ENCODE measurements around the gene SORCS2. TPM values are rescaled to one million over a fixed set of nuclear protein-coding genes. Genes with fewer than 3 reads are reported as not detected.

SORCS2 gene
- total RNA-seq, 1 experiment from 2014 or later, result 0.06 TPM

GRCh38 chr4:7353846-7354610 is 161.7 kb downstream of the SORCS2 start:
- POLR2A ChIA-PET (ENCODE audit: low non-redundant PET), result no interaction called here

GRCh38 chr4:7354927-7355326 is 162.6 kb downstream of the SORCS2 start:
- H3K4me1 ChIP-seq (ENCODE audit: insufficient read depth, low read length, poor library complexity, severe bottlenecking), result no peaks in the 10 kb centered on the region
- no peak for DNase-seq (ENCODE audit: low spot score)
- no TSS peak for BruUV-seq (replicated peaks)
- POLR2A ChIA-PET (ENCODE audit: low non-redundant PET), result no interaction called here
- no peak overlapping the region for H3K27ac ChIP-seq (ENCODE audit: low read depth, low read length, poor library complexity, severe bottlenecking)
- H3K4me3 ChIP-seq (ENCODE audit: low read depth, low read length, poor library complexity, severe bottlenecking), result no peak overlapping the region
- no peaks in the 10 kb centered on the region for H3K36me3 ChIP-seq (ENCODE audit: insufficient read depth, low read length, poor library complexity, severe bottlenecking)
- TF ChIP-seq CTCF (conservative IDR thresholded peaks at IDR 0.05; ENCODE audit: low read depth, low read length) (no peak), EZH2 (IDR thresholded peaks at IDR 0.05; ENCODE audit: borderline replicate concordance, low read depth, low read length, poor library complexity, severe bottlenecking) (no peak)
- H3K27me3 ChIP-seq (replicated peaks; ENCODE audit: insufficient read depth, low read depth, low read length, poor library complexity), result no peaks in the 10 kb centered on the region
- CTCF ChIA-PET, result no interaction called here
- intact Hi-C loops (cut with micrococcal nuclease; ENCODE audit: unreplicated experiment), result no loop called here
- H3K9me3 ChIP-seq (ENCODE audit: low read depth, low read length, poor library complexity, severe bottlenecking), result no peaks in the 10 kb centered on the region

More at GRCh38 chr4:7353846-7354610, 161.7 kb downstream of the SORCS2 start:
- Histone ChIP-seq H3K36me3 (ENCODE audit: insufficient read depth, low read length, poor library complexity, severe bottlenecking) (no peaks in the 10 kb centered on the region), H3K27me3 (replicated peaks; ENCODE audit: insufficient read depth, low read depth, low read length, poor library complexity) (no peaks in the 10 kb centered on the region), H3K4me3 (ENCODE audit: low read depth, low read length, poor library complexity, severe bottlenecking) (no peak overlapping the region), H3K9me3 (ENCODE audit: low read depth, low read length, poor library complexity, severe bottlenecking) (no peaks in the 10 kb centered on the region), H3K4me1 (ENCODE audit: insufficient read depth, low read length, poor library complexity, severe bottlenecking) (no peaks in the 10 kb centered on the region), H3K27ac (ENCODE audit: low read depth, low read length, poor library complexity, severe bottlenecking) (no peak overlapping the region)
- intact Hi-C loops (cut with micrococcal nuclease; ENCODE audit: unreplicated experiment), result no loop called here
- TF ChIP-seq CTCF (conservative IDR thresholded peaks at IDR 0.05; ENCODE audit: low read depth, low read length) (no peak), EZH2 (IDR thresholded peaks at IDR 0.05; ENCODE audit: borderline replicate concordance, low read depth, low read length, poor library complexity, severe bottlenecking) (no peak)
- DNase-seq (ENCODE audit: low spot score), result no peak
- CTCF ChIA-PET, result no interaction called here
- BruUV-seq (replicated peaks), result no TSS peak

GRCh38 chr4:7355795-7356194 is 163.5 kb downstream of the SORCS2 start:
- BruUV-seq (replicated peaks), result no TSS peak
- CTCF ChIA-PET, result no interaction called here
- H3K9me3 ChIP-seq (ENCODE audit: low read depth, low read length, poor library complexity, severe bottlenecking), result no peaks in the 10 kb centered on the region

More at GRCh38 chr4:7355795-7356194, 163.5 kb downstream of the SORCS2 start:
- POLR2A ChIA-PET (ENCODE audit: low non-redundant PET), result no interaction called here
- Histone ChIP-seq H3K4me3 (ENCODE audit: low read depth, low read length, poor library complexity, severe bottlenecking) (no peak overlapping the region), H3K27me3 (replicated peaks; ENCODE audit: insufficient read depth, low read depth, low read length, poor library complexity) (no peaks in the 10 kb centered on the region), H3K36me3 (ENCODE audit: insufficient read depth, low read length, poor library complexity, severe bottlenecking) (no peaks in the 10 kb centered on the region), H3K4me1 (ENCODE audit: insufficient read depth, low read length, poor library complexity, severe bottlenecking) (no peaks in the 10 kb centered on the region), H3K27ac (ENCODE audit: low read depth, low read length, poor library complexity, severe bottlenecking) (no peak overlapping the region)
- no peak for DNase-seq (ENCODE audit: low spot score)
- intact Hi-C loops (cut with micrococcal nuclease; ENCODE audit: unreplicated experiment), result no loop called here
- TF ChIP-seq CTCF (conservative IDR thresholded peaks at IDR 0.05; ENCODE audit: low read depth, low read length), result no peak
- no peak for TF ChIP-seq EZH2 (IDR thresholded peaks at IDR 0.05; ENCODE audit: borderline replicate concordance, low read depth, low read length, poor library complexity, severe bottlenecking)

Data from A673 (cell line).